SK-N-MC (cell line): ENCODE measurements around the gene CLMP.

ENCODE experiments used
- EZH2 ChIP-seq: fragments of 200-600 bp; sonication (generic); IDR thresholded peaks from one replicate; pipeline ENCODE4 v1.6.1; 2017; ENCODE audit warnings: antibody characterized with exemption
- POLR2AphosphoS5 ChIP-seq: IDR thresholded peaks from 2 replicates; pipeline ENCODE4 v1.6.1; 2012; ENCODE audit warnings: mild to moderate bottlenecking, low read depth, low read length, borderline replicate concordance

GRCh38 chr11:123190518-123190917 is 4.5 kb downstream of the CLMP start:
- TF ChIP-seq EZH2 (no peak), POLR2AphosphoS5 (no peak)
